Measurements from ENCODE around the gene CCDC24. TPM values are rescaled to one million over a fixed set of nuclear protein-coding genes. Genes with fewer than 3 reads are reported as not detected.

Gene CCDC24
- total RNA-seq, 1 experiment from 2014 or later: 11.8 TPM

- no peak overlapping the region for H3K56ac ChIP-seq (ENCODE audit: insufficient read length, low read depth, low read length)
- no peak overlapping the region for H2BK5ac ChIP-seq (ENCODE audit: insufficient read length, low read length)
- no peak overlapping the region for H2AFZ ChIP-seq (ENCODE audit: low read length)
- H2BK120ac ChIP-seq (ENCODE audit: low read depth, low read length, poor library complexity, severe bottlenecking): no peak overlapping the region
- no peaks in the 10 kb centered on the region for H3K27me3 ChIP-seq (ENCODE audit: insufficient read depth, low read length)
- H4K5ac ChIP-seq (ENCODE audit: insufficient read length, low read depth, low read length): no peak overlapping the region
- peaks cover 10% of the 10 kb centered on the region for H3K23me2 ChIP-seq (ENCODE audit: insufficient read length, low read depth, low read length, poor library complexity, severe bottlenecking)
- no peak overlapping the region for H3K14ac ChIP-seq (ENCODE audit: insufficient read depth, low read length)
- H3T11ph ChIP-seq (ENCODE audit: low read length): no peak overlapping the region
- no peak for DNase-seq
- H2AK5ac ChIP-seq (ENCODE audit: insufficient read length, low read length): no peak overlapping the region
- H3K27ac Mint-ChIP-seq: no peak overlapping the region
- H4K91ac ChIP-seq (ENCODE audit: insufficient read length, low read depth, low read length): no peak overlapping the region
- no peak overlapping the region for H3K4me3 Mint-ChIP-seq
- no peak overlapping the region for H2BK15ac ChIP-seq (ENCODE audit: low read depth, low read length)
- H3K79me1 ChIP-seq (ENCODE audit: insufficient read depth, low read depth, low read length, poor library complexity, severe bottlenecking): no peaks in the 10 kb centered on the region
- TF ChIP-seq CTCF (conservative IDR thresholded peaks at IDR 0.05): no peak
- H3K36me3 Mint-ChIP-seq (ENCODE audit: insufficient read depth in 1 of 3, low read depth in 3 of 3): peaks cover 0 to 1% (median 0%) of the 10 kb centered on the region in 3 experiments; a peak in 2 of 7 replicates
- no peak overlapping the region for H3K4ac ChIP-seq (ENCODE audit: low read depth, low read length)
- H3K9me3 ChIP-seq (ENCODE audit: control insufficient read depth, low read depth, low read length): no peaks in the 10 kb centered on the region
- no CpG with 5 or more reads among the region's 1 CpG for WGBS (ENCODE audit: extremely low coverage, insufficient read length, low lambda C conversion rate)
- no peaks in the 10 kb centered on the region for H3K79me2 ChIP-seq (ENCODE audit: insufficient read depth, low read length)
- no peak overlapping the region for H3K27ac ChIP-seq (ENCODE audit: insufficient read length, low read depth, low read length)
- H4K8ac ChIP-seq (replicated peaks; ENCODE audit: insufficient read length, low read depth, low read length): no peak overlapping the region
- H3K4me1 ChIP-seq (ENCODE audit: insufficient read depth, low read length): no peaks in the 10 kb centered on the region
- no peak overlapping the region for H3K9ac ChIP-seq (ENCODE audit: extremely low read depth, insufficient read length, low read length)
- H4K20me1 ChIP-seq (ENCODE audit: control insufficient read depth, insufficient read depth, insufficient read length): no peaks in the 10 kb centered on the region
- no peak overlapping the region for H3K18ac ChIP-seq (ENCODE audit: insufficient read length, low read depth, low read length)
- no peak overlapping the region for H3K4me2 ChIP-seq (ENCODE audit: insufficient read depth, insufficient read length, low read length)
- peaks cover 27 to 37% of the 10 kb centered on the region in 2 experiments for H3K4me1 Mint-ChIP-seq
- H3K27me3 Mint-ChIP-seq (ENCODE audit: low read depth): no peaks in the 10 kb centered on the region; the same call in 1 of the 2 replicates
- no peak overlapping the region for H2BK12ac ChIP-seq (ENCODE audit: insufficient read length, low read depth, low read length)
- no peak overlapping the region for H2BK20ac ChIP-seq (ENCODE audit: low read depth, low read length, poor library complexity, severe bottlenecking)
- no peaks in the 10 kb centered on the region for H3K9me3 Mint-ChIP-seq
- no peak overlapping the region for H3K23ac ChIP-seq (ENCODE audit: insufficient read length, low read depth, low read length)
Measured at GRCh38 chr1:43944860-43945259, 46.5 kb upstream of the CCDC24 start.

Measured in H9 (cell line).